NCI-H2107 (cell line): ENCODE results near the gene NUDT4.

ENCODE experiments used
- DNase-seq: peaks from one replicate; lab custom pipeline; 2025; lab: John Stamatoyannopoulos, UW

NUDT4 gene

DNA sequence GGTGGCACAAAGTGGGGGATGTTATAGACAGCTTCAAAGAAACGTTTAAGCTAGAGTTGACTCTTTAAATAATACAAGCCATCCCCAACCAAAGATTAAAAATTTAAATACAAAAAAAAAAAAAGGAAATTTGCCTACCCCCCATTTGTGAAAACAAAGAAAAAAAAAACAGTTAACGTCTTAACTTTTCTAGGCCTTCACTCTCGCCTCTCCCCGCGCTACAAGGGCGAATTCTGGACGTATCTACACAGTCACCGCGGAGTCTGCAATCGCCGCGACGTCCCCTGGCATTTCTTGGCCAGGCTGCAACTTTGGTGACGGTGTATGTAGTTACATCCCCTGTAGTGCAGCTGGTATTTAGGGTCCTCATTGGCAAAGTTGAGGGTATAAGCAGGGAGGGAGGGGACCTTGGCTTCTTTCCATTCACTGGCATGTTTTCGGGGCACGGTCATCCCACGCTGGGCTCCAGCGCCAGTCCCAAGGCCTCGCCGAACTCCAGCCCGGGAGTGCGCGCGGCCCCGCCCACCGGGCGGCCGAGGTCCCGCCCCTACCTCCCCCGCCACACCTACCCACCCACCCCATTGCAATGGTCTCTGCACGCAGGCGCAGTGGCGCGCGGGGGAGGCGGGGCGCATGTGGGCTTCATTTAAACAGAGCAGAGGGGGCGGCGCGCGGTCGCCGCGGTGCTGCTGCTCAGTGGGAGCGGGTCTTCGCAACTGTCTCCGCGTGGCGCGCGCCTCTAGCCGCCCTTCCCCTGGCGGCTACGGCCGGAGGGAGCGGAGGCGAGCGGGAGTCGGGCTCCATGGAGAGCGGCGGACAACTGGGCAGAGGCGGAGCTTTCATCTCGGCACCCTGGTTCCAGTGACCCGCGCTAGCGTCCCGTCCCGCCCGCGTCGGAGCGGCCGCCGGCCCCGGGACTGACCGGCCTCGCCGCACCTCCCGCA, at the start of gene NUDT4:
Gene NUDT4, plus strand, starts transcription at position 674 of the 944 bp plus-strand sequence. CDS start 398 bp downstream, outside the sequence.
- DNase-seq = peak; percentile 76

DNA sequence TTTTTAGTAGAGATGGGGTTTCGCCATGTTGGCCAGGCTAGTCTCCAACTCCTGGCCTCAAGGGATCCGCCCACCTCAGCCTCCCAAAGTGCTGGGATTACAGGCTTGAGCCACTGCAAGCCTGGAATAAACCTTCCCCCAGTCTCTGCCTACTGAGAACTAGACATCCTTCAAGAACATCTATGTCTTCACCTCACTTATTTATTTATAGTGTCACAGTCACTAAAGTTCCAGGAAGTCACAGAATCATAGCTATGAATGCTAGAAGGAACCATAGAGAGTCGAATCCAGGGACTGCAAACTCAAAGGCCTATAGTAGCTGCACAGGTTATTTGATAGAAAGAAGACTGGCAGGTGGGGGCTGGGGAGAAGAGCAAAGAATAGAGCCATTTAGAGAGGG, 44.7 kb upstream of the NUDT4 start:
- no peak for DNase-seq

DNA sequence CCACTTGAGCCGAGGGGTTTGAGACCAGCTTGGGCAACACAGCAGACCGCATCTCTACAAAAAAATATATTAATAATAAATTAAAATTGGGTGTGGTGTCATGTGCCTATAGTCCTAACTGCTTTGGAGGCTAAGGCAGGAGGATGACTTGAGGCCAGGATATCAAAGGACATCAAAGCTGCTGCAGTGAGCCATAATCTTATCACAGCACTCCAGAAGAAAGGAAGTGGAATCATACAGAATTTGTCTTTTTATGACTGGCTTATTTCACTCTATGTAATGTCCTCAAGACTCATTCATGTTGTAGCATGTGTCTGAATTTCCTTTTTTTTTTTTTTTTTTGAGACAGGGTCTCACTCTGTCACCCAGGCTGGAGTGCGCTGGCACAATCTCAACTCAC, 43.9 kb upstream of the NUDT4 start:
- no peak for DNase-seq

DNA sequence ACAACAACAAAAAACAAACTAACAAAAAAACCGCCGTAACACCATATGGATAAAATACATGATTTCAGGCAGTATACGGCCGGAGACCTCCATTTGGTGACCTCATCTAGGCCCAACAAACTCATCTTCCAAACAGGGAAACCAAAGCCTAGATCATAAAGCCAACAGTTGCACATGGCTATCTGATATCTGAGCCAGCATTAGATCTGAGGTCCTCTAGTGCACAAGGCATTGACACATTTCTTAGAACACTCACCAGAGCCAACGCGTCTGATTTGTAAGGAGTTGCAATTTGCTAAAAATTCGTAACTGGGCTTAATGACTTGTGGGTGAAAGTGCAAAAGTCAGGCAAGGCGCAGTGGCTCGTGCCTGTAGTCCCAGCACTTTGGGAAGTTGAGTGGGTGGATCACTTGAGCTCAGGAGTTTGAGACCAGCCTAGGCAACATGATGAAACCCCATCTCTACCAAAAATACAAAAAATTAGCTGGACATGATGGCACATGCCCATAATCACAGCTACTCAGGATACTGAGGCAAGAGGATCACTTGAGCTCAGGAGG, 42.0 kb upstream of the NUDT4 start:
- DNase-seq = no peak

DNA sequence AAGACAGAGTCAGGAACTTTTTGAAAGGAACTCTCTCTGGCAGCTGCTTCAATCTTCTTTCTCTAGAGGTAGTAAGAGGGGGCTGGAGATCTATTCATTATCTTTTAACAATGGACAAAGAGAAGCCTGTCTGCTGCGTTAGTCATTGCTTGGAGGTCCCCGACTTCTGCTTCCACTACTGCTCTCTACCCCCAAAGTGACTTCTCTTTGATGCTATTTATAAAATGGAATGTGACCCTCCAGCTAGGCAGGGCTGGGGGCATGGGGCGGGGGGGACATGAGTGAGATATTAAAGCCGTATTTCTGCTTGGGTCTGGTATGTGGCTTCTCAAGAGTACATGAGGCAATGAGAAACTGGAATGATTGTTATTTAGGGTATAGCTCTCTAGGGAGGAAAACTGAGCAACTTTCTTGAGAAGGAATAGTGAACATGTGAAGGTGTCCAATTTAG, 41.4 kb upstream of the NUDT4 start:
- no peak for DNase-seq

DNA sequence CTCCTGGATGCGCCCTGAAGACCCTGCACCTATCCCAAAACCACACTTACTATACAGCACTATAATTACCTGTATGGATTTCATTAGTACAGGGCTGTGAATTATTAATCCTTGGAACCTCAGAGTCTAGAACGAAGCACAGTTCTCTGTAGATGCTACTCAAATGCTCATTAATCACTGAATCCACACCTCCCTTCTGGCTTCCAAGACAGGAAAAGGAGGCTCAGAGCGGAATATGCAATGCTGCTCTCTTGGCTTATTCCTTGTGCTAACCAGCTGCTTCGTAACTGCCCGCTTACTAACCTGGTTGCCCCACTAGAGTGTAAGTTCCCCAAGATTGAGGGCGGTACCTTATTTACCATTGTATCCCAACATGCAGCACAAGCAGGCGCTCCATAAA, 39.1 kb upstream of the NUDT4 start:
- no peak for DNase-seq

DNA sequence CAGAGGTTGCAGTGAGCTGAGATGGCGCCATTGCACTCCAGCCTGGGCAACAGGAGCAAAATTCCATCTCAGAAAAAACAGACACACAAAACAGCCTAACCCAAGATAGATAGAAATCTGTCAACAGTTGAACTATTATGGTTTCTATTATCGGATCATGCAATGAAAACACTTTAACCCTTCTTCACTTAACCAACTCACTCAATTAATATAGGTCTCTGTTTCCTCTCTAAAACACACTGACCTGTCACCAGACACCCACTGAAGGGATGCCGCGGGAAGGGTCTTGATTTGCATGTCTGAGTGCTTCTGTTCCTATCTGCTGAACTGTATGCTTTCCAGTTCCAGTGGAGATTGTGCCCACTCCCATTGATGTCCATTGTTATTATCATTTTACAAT, 38.0 kb upstream of the NUDT4 start:
- DNase-seq = no peak

DNA sequence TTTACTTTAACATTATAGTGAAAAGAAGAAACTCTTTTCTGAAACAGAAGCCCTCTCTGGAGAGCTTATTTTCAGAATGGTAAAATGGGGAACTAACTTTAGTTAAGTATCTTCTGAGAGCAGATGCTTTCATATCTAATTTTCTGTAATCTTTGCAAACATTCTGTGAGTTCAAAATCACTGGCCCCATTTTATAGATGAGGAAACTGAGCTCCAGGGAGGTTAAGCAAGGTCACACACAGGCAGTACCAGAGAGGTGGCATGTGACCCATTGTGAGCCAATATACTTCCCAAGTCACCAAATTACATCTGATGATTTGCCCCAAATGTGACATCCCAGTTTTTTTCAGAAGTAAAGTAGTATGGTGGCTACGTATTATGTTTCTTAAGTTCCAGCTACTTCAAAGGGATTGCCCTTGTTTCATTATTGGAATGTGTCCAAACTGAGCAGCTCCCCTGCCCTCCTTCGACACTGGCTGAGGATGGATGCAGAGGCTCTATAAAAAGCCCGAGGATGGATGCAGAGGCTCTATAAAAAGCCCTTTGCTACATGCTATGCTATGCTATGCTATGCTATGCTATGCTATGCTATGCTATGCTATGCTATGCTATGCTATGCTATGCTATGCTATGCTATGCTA, 36.2 kb upstream of the NUDT4 start:
- DNase-seq = no peak

DNA sequence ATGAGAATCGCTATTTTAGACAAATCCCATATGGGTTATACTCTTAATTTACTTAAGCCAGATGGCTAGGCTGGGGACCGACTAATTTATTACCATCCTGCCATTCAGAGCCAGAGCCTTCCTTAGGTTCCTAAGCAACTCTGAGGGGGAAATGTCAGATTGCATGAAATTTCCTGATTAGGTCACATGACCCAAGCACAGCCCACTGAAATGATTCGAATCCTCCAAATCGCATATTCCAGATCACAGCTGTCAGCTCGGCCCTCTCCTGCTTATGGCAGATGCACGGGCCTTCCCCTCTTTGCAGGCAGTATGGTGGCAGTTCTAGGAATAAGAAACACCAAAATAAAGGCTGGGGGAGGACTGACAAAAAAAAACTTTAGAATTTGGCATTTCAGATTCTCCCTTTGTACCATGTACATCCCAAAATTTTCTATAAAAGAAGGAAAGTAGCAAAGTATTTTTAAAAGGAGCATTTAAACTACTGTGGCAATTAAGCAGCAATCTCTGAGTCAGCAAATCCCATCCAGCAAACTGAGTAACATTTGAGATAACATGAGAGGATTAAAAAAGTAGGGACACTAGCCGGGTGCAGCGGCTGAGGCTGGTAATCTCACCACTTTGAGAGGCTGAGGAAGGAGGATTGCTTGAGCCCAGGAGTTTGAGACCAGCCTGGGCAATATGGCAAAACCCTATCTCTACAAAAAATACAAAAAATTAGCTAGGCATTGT, 30.5 kb upstream of the NUDT4 start:
- no peak for DNase-seq

DNA sequence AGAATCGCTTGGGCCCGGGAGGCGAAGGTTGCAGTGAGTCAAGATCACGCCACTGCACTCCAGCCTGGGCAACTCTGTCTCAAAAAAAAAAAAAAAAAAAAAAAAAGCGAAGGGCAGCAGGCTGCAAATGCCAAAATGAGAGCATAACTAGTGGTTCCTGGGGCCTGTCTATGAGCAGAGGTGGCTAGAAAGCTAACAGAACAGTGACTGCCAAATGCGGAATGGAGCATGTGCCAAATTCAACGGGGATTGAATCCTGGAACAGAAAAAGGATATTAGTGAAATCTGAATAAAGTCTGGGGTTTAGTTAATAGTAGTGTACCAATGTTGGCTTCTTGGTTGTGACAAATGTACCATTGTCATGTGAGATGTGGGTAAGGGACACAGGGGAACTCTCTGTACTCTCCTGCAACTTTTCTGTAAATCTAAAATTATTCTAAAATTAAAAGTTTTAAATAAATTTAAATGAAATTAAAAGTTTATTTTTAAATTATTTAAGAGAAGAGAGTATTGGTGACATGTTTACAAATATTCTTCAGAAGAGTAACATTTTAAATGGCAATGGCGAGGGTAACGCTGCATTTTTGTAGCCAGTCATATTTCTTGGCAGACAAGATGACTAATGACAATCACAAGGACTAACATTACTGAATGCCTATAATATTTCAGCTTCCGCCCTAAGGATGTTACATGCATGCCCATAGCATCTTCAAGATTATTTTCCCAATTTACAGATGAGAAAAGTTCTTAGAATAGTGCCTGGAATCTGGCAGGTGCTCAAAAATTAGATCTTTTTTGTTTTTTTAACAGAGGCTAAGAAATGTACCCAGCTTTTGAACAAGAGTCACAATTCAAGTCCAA, 28.9 kb upstream of the NUDT4 start:
- no peak for DNase-seq

DNA sequence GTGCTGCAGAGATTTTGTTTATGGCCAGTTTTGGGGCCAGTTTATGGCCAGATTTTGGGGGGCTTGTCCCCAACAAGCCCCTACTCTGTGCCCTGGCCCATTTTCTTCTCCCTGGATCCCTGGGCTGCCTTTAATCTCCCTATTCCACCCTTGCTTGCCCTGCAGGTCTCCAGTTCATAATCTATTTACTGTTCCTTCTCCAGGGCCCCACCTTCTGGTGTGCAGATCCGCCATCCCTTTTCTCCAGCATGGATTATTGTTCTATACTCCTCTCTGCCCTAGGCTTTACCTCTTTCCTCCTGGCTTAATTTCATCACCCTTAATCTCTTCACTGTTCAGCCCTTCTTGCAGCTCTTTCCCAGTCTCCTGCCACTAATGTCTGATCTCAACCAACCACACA, 26.0 kb upstream of the NUDT4 start:
- no peak for DNase-seq

DNA sequence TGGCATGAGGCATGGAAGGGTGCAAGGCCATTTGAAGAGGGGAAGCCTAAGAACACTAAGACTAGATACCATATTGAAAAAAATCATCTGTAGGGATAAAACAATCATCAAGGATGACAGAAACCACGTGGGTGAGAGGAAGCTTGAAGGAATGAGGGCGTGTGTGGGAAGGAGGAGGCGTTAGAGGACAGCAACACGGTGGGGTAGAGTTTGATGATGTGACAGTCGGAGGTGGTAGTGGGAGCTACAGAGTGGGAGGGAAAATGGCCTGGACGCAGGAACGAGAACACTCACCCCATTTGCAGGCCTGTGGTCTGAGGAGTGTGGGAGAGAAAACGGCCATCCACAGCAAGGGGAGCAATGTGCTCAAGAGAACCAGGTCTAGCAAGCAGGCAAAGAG, 25.4 kb upstream of the NUDT4 start:
- no peak for DNase-seq

DNA sequence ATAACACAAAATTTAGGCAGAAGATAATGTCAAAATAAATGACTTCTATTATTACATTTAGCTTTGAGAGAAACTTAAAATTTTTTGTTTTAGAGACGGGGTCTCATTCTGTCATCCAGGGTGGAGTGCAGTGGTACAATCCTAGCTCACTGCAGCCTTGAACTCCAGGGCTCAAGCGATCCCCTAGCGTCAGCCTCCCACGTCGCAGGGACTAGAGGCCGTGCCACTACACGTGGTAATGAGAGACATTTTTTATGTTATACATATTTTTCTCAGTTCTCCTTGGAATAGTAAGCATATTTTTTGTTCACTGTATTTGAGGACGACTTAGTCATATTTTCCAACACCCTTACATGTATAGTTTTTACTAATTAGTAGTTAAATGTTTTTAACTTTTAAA, 21.5 kb upstream of the NUDT4 start:
- DNase-seq = no peak

DNA sequence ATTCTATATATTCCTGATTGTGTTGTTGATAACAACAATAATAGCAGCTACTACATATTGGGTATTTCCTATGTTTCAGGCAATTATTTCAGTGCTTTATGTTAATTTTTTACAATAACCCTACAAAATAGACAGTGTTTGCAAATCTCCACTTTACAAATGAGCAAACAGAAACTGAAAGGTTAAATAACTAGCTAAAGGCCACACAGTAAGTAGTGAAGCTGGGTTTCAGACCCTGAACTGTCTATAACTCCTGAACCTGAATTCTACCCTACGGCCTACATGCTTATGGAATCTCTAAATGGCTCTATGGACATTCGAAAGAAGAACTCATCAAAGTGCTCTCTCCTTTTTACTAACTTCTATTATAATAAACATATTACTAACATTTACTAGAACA, 19.7 kb upstream of the NUDT4 start:
- no peak for DNase-seq

DNA sequence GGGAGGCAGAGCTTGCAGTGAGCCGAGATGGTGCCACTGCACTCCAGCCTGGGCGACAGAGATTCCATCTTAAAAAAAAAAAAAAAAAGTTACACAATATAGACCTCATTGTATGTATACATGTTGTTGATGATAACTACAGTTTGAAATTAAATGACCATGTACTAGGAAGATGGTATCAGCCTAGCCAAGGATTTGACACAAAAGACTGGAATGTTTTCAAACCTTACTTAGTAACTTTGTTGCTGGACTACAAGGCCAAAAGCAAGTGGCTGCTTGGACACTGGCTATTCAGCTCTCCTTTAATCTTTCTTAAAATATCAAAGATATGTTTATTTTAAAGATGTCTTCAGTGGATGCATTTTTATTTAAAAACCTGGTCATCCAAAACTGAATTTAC, 18.9 kb upstream of the NUDT4 start:
- no peak for DNase-seq

DNA sequence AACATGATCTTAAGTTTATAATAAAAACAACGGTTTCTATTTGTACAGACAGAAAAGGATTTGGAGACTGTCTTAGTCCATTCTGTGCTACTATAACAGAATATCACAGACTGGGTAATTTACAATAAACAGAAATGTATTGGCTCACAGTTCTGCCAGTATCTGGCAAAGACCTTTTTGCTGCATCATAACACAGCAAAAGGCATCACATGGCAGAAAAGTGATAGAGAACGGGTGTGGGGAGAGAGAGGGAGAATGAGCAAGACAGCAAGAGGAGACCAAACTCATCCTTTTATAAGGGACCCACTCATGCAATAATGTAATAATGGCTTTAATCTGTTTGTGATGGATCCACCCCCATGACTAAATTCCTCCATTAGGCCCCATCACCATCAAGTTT, 17.0 kb upstream of the NUDT4 start:
- DNase-seq = no peak

DNA sequence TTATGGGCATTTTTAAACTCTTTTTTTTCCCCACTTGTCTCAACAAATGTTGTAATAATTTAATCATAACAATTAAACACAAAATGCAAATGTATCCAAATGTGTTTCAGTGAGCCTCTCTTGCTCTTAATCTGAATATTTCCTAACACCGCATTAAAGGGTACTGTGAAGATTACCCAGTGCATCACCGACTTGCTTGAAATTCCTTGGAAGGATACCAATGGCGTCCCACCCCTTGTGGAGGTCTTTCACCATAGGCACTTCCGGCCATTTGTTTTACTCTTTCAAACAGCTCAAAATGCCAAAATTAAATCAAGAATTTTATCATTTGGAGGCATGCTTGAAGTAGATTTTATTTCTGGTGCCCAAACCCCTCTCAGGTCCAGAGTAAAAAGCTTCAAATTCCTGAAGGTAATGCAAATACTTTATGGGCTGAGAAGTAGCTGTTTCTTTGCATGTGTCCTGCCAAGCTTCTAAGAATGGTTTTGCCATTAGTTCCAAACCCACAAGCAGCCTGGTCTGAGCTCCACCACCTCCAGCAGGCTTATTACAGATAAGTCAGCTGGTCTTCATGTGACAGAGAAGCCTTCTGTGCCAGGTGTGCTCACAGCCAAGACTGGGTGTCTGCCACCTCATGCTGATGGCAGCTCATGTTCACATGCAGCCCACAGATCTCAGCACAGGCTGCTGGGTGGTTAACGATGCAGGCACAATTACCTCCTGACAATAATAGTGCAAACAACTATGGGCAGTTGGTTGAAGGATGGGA, 16.4 kb upstream of the NUDT4 start:
- DNase-seq = peak; percentile 43

DNA sequence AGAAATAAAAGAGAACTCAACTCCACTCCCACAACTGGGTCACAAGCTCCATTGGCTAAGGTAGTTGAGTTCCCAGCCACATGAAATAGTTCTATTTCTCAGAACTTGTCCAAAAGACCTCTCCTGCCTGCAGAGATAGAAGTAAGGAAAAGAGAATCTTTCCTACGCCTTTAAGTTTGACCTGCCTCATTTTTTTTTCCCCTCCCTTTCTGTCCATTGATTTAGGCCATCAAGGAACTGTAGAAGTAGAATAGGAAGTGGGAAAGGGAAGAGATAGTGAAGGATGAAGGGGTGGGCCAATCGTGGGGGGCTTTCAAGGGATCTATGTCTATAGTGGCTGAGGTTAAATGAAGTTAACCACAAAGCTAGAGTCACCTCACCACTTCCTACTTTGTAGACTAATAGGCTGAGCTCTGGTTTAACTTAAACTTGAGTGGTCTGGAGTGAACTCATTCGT, 13.9 kb upstream of the NUDT4 start:
- DNase-seq = no peak

DNA sequence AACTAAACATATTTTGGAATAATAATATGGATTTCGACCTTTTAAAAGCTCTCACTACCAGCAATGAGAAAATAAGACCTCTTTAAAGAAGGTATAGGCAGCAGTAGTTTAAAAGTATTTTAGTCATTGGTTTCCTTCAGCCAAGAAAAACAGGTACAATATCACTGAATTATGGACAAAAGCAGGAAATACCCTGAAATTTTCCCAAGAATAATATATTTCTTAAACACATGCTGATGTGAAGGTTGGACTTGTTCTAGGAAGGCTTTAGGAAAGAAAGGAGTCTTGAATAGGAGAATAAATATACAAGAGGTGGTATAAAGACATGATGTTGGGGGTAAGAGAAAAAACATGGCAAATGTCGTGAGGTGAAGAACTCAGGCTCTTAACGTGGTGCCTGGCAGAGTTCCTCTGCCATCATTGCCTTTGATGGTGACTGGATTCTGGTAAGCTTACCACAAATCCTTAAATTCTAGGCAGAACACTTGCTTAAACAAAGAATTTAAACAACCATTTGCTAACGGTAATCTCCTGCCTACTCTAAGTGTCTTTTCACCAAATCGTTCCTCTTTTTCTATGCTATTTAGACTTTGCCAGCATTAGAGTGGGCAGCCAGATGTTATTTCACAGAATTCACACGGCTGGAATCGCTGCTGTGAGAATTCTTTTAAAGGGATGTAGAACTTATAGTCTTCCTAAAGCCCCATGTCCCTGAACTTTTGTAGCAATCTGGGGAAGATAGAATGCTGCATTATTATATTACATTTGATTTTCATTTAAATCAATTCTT, 11.9 kb upstream of the NUDT4 start:
- DNase-seq = no peak

DNA sequence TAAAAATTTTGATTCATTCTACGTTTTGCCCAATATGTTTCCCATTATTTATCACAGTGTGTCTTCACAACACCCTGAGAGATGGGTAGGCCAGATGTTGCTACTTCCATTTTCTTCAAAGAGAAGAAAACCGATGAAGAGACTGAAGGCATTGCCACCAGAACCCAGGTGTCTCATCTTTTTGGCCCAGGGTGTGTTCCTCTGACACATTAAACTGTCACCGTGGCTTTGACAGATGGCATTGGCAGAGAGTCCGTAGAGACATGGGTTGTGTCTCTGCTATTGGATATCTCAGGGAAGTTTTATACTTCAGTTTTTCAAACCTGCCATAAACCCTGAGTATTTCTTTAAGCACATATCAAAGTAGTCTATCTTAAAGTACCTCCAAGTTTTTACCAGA, 11.3 kb upstream of the NUDT4 start:
- DNase-seq = no peak
